Measurements from ENCODE around the gene LMOD1.

DNA sequence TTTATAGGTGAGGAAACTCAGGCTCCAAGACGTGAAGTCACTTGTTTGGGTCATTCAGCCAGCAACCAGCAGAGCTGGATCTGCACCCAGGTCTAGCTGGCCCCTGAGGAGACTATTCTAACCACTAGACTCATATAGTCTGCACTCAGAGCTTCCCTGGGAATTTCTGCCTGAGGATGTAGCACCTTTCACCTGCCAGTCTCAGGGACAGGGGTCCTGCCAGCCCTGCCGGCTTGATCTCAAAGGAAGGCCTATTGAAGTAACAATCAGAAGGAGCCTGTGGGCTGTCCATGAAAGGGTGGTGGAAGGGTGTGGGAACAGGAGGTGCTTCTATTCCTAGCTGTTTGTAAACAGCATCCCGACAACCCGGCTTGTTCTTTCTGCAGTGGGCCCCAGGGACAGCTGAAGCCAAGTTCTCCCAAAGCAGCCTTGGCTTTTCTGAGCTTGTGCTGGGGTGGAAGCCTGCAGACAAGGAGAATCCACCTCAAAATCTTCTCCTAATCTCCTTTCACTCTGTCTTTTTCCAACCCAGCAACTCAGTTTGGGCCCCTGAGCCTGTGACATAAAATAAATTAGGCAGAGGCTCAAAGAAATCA, 7.8 kb downstream of the LMOD1 start:
- TF ChIP-seq POLR2AphosphoS5 (IDR thresholded peaks at IDR 0.05): no peak
- TF ChIP-seq, protein P1, sequence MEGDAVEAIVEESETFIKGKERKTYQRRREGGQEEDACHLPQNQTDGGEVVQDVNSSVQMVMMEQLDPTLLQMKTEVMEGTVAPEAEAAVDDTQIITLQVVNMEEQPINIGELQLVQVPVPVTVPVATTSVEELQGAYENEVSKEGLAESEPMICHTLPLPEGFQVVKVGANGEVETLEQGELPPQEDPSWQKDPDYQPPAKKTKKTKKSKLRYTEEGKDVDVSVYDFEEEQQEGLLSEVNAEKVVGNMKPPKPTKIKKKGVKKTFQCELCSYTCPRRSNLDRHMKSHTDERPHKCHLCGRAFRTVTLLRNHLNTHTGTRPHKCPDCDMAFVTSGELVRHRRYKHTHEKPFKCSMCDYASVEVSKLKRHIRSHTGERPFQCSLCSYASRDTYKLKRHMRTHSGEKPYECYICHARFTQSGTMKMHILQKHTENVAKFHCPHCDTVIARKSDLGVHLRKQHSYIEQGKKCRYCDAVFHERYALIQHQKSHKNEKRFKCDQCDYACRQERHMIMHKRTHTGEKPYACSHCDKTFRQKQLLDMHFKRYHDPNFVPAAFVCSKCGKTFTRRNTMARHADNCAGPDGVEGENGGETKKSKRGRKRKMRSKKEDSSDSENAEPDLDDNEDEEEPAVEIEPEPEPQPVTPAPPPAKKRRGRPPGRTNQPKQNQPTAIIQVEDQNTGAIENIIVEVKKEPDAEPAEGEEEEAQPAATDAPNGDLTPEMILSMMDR (IDR thresholded peaks at IDR 0.05): no peak
